Measurements from ENCODE around the gene TTC23.

DNA sequence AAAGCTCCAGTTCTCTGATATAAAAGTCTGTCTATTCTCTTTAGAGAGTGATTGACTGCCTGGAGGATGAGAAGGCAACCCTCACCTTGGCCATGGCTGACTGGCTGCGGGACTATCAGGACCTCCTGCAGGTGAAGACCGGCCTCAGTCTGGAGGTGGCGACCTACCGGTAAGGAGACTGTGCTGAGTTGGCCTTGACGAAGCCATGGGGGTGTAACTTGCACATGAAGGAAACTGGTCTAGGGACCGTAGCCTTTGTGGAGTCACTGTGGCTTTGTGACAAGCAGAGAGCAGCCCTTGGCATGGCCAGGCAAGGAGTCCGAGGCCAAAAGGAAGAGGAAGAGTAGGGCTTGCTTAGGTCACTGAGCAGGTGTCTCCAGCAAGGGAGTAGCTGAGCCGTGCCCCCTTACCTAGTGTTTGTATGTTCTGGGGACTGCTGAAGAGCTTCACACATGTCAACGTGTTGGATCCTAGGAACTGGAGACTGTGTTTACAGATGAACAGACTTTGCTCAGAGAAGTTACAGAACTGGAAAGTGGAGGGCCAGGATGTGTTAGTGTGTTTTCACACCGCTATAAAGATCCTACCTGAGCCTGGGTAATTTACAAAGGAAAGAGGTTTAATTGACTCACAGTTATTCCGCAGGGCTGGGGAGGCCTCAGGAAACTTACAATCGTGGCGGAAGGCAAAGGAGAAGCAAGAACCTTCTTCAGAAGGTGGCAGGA lies 135.7 kb downstream of the TTC23 start:
- no peak for TF ChIP-seq GATA2 (IDR thresholded peaks at IDR 0.05; ENCODE audit: low read depth, low read length)
- no peak for TF ChIP-seq GATA3 (IDR thresholded peaks at IDR 0.05; ENCODE audit: low read depth, low read length)

Data from SH-SY5Y (cell line).